Mesothelial cell of epicardium (in vitro differentiated cells): ENCODE results near the gene PAXX. TPM values are rescaled to one million over a fixed set of nuclear protein-coding genes. Genes with fewer than 3 reads are reported as not detected.

Experiments
- DNase-seq, 2 experiments: peaks; one replicate each; pipeline ENCODE4 v3.0.0; 2021; ENCODE audit warnings: low spot score in 2 of 2; ENCODE audit not compliant: unreplicated experiment in 2 of 2
- H3K27ac Mint-ChIP-seq: 2 replicates; pipeline ENCODE4 v1.8.0; 2021; ENCODE audit warnings: mixed read lengths
- H3K27me3 Mint-ChIP-seq: 2 replicates; pipeline ENCODE4 v1.8.0; 2021; ENCODE audit warnings: low read depth, mixed read lengths
- H3K36me3 Mint-ChIP-seq: 2 replicates; pipeline ENCODE4 v1.8.0; 2021; ENCODE audit warnings: mixed read lengths
- H3K4me1 Mint-ChIP-seq: 2 replicates; pipeline ENCODE4 v1.8.0; 2021; ENCODE audit warnings: mixed read lengths
- H3K4me3 Mint-ChIP-seq: 2 replicates; pipeline ENCODE4 v1.8.0; 2021; ENCODE audit warnings: mild to moderate bottlenecking, moderate library complexity, mixed read lengths
- H3K9me3 Mint-ChIP-seq: 2 replicates; pipeline ENCODE4 v1.8.0; 2021; ENCODE audit warnings: mixed read lengths
- CTCF ChIP-seq: fragments of 200-600 bp; sonication (generic); IDR thresholded peaks from one replicate; pipeline ENCODE4 v1.5.0; 2021; ENCODE audit warnings: antibody characterized with exemption; ENCODE audit not compliant: unreplicated experiment
- total RNA-seq: library from RNA; stranded (reverse); gene quantifications from 3 replicates; pipeline ENCODE4 v1.2.1, GENCODE V29; 2021

Gene PAXX
- total RNA-seq, 1 donor from 2014 or later: 53.1 TPM

GRCh38 chr9:137018761-137019559 is 26.7 kb downstream of the PAXX start:
- peaks cover 10% of the 10 kb centered on the region for H3K36me3 Mint-ChIP-seq
- H3K27ac Mint-ChIP-seq: no peak overlapping the region
- no peaks in the 10 kb centered on the region for H3K27me3 Mint-ChIP-seq
- no peaks in the 10 kb centered on the region for H3K4me1 Mint-ChIP-seq
- no peak for DNase-seq
- H3K9me3 Mint-ChIP-seq: no peaks in the 10 kb centered on the region
- H3K4me3 Mint-ChIP-seq: no peak overlapping the region
- no peak for TF ChIP-seq CTCF

GRCh38 chr9:137019891-137020683 is 27.9 kb downstream of the PAXX start:
- TF ChIP-seq CTCF: no peak
- DNase-seq: no peak
- Mint-ChIP-seq H3K9me3 (no peaks in the 10 kb centered on the region), H3K4me1 (no peaks in the 10 kb centered on the region), H3K27me3 (no peaks in the 10 kb centered on the region), H3K27ac (no peak overlapping the region), H3K36me3 (peaks cover 8% of the 10 kb centered on the region), H3K4me3 (no peak overlapping the region)

GRCh38 chr9:137020771-137021567 is 28.7 kb downstream of the PAXX start:
- DNase-seq: no peak
- Mint-ChIP-seq H3K36me3 (peaks cover 6% of the 10 kb centered on the region), H3K4me3 (no peak overlapping the region), H3K9me3 (no peaks in the 10 kb centered on the region), H3K27ac (no peak overlapping the region), H3K27me3 (no peaks in the 10 kb centered on the region), H3K4me1 (no peaks in the 10 kb centered on the region)
- TF ChIP-seq CTCF: no peak

- H3K4me3 Mint-ChIP-seq: no peak overlapping the region
- H3K9me3 Mint-ChIP-seq: no peaks in the 10 kb centered on the region
- H3K27me3 Mint-ChIP-seq: no peaks in the 10 kb centered on the region
- peaks cover 5% of the 10 kb centered on the region for H3K36me3 Mint-ChIP-seq
- no peak for DNase-seq
- no peak for TF ChIP-seq CTCF
- H3K27ac Mint-ChIP-seq: no peak overlapping the region
- H3K4me1 Mint-ChIP-seq: no peaks in the 10 kb centered on the region
Observed at GRCh38 chr9:137021568-137021978, 29.4 kb downstream of the PAXX start.

- Mint-ChIP-seq H3K27ac (no peak overlapping the region), H3K4me1 (peaks cover under 1% of the 10 kb centered on the region), H3K36me3 (peaks cover 1% of the 10 kb centered on the region), H3K27me3 (no peaks in the 10 kb centered on the region), H3K4me3 (no peak overlapping the region), H3K9me3 (no peaks in the 10 kb centered on the region)
- no peak for DNase-seq
- TF ChIP-seq CTCF: no peak
Observed at GRCh38 chr9:137021979-137022661, 29.9 kb downstream of the PAXX start.
